Frontal cortex (tissue), 4 donors: Measurements from ENCODE around the gene UBE3C. TPM values are rescaled to one million over a fixed set of nuclear protein-coding genes. Genes with fewer than 3 reads are reported as not detected.

Experiments used
- DNase-seq, 2 donors: peaks; one replicate each; pipeline ENCODE4 v3.0.0; 2012; ENCODE audit warnings: low spot score in 2 of 2
- FAIRE-seq: peaks from 2 replicates; lab custom pipeline; 2012; peaks lifted over from hg19 to GRCh38; lab: Jason Lieb, UNC
- small RNA-seq: library from RNA; depleted of rRNA; stranded (forward); fragments of <200 nt; gene quantifications from one replicate; pipeline ENCODE3, GENCODE V24; 2014
- total RNA-seq: library from RNA; depleted of rRNA; stranded (reverse); fragments of >200 nt; gene quantifications from one replicate; pipeline ENCODE4 v1.2.3, GENCODE V29; 2014
- donor health status: control.
- donor health status: control.
- donor health status: control.

UBE3C gene
- total RNA-seq, 1 donor from 2014 or later: 87.6 TPM

- no peak for FAIRE-seq
- DNase-seq: peak in 1 of 2 donors; percentile 9
Observed at GRCh38 chr7:157310676-157311185, 172.0 kb downstream of the UBE3C start.

- DNase-seq (no peak), FAIRE-seq (no peak)
Observed at GRCh38 chr7:157312941-157313340, 174.2 kb downstream of the UBE3C start.

- DNase-seq (no peak), FAIRE-seq (no peak)
Observed at GRCh38 chr7:157313645-157314044, 174.9 kb downstream of the UBE3C start.

GRCh38 chr7:157318015-157318706 is 179.4 kb downstream of the UBE3C start:
- no peak for FAIRE-seq
- DNase-seq: no peak

Small RNA genes within 50 kb of the gene (small RNA-seq; reads per million reads assigned to genes)
- not detected for gene AC004975.1

Other genes with a start within 250 kb of the UBE3C start
- gene LMBR1, start 245.7 kb upstream of the UBE3C start, total RNA-seq: 207 TPM
- gene NOM1, start 189.2 kb upstream of the UBE3C start, total RNA-seq: 22.8 TPM
- not detected for gene MNX1, start 128.3 kb upstream of the UBE3C start, total RNA-seq
- 229 TPM for gene DNAJB6, start 198.1 kb downstream of the UBE3C start, total RNA-seq